GM23248 (cell line): ENCODE data around the gene LYVE1.

Experiments used
- EZH2 ChIP-seq: fragments of 200-600 bp; sonication (generic); IDR thresholded peaks from 2 replicates; pipeline ENCODE4 v1.6.1; 2018; ENCODE audit warnings: antibody characterized with exemption, mild to moderate bottlenecking; ENCODE audit not compliant: insufficient read depth, poor library complexity, severe bottlenecking
- EZH2phosphoT487 ChIP-seq: fragments of 200-600 bp; sonication (generic); IDR thresholded peaks from 2 replicates; pipeline ENCODE4 v1.6.1; 2018; ENCODE audit warnings: antibody characterized with exemption, moderate library complexity, mild to moderate bottlenecking, low read depth; ENCODE audit not compliant: insufficient read depth

DNA sequence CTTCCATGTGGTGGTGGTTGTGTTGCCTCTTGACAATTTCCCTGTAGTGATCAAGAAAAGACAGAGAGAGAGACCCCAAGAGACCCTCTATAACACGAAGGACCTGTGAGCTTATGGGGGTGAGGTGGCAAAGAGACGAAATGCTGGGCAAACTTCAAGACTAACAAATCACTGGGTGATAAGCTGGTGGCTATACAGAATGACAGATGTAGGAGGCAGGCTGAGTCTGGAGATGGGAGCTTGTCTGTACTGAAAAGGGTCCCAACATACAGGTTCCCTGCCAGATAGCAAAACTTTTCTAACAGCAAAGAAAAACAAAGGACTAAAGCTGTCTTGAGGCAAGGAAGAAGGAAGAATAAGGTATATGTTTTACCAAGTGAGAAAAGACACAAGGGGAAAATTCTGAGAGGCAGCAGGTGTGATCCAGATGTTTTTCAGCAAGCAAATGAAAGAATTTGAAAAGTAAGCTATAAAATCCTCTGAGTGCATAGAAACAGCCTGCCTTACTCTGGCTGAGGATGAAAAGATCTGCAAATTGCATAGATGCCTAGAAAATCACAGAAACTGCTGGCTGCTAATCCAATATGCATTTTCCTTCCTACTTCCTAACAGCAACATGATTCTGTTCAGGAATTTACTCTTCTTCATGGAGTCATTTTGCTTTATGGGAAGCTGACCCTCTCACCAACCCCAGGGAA is 21.9 kb upstream of the LYVE1 start:
- TF ChIP-seq EZH2 (no peak), EZH2phosphoT487 (no peak)
